HepG2 (cell line): ENCODE measurements around the gene UBAC2. TPM values are rescaled to one million over a fixed set of nuclear protein-coding genes. Genes with fewer than 3 reads are reported as not detected.

Experiments used
- ATAC-seq: fragments of 200-7000 bp; cut with Tn5 transposase; 3 replicates; pipeline ENCODE4 v1.9.1; 2020; ENCODE audit warnings: mild to moderate bottlenecking, moderate library complexity
- BruUV-seq: library from RNA; stranded (reverse); fragments of 400-500 nt; replicated peaks from 2 replicates; lab custom pipeline; 2021; lab: Mats Ljungman, UMichigan
- CTCF ChIA-PET: fragments of 300-600 bp; formaldehyde crosslinking; extraction: SDS; loops from one replicate; lab custom pipeline; 2021; ENCODE audit warnings: low total read pairs, inconsistent platforms, low intra/inter-chr PET ratio; lab: Yijun Ruan, JAX
- POLR2A ChIA-PET: fragments of 350-600 bp; sonication (Branson Sonifier 250); formaldehyde crosslinking; loops from one replicate; lab custom pipeline; 2020; ENCODE audit warnings: antibody characterized with exemption, inconsistent platforms; lab: Yijun Ruan, JAX
- DNase-seq: peaks from one replicate; pipeline ENCODE4 v3.0.0-alpha.2; 2015; ENCODE audit warnings: low spot score
- FAIRE-seq: peaks from 3 replicates; lab custom pipeline; 2011; peaks lifted over from hg19 to GRCh38; lab: Jason Lieb, UNC
- H2AFZ ChIP-seq: one replicate; pipeline ENCODE4 v1.6.1; 2011; ENCODE audit warnings: low read length, inconsistent platforms
- H3K27ac ChIP-seq: fragments of 300-600 bp; 3 replicates; pipeline ENCODE4 v1.8.0; 2011; ENCODE audit warnings: mixed run types, mild to moderate bottlenecking, mixed read lengths, low read length, inconsistent platforms; ENCODE audit not compliant: insufficient read depth; ENCODE audit errors: extremely low read length
- H3K27me3 ChIP-seq, 2 experiments: fragments of 200-600 bp in 1 of 2; 2 replicates in 1 of 2; 3 replicates in 1 of 2; pipeline versions ENCODE4 v1.6.0 to v1.8.0; 2011; ENCODE audit warnings: low read length in 2 of 2, mild to moderate bottlenecking in 2 of 2, moderate library complexity in 2 of 2, inconsistent platforms in 1 of 2; ENCODE audit not compliant: insufficient read depth in 2 of 2, control insufficient read depth in 1 of 2
- H3K36me3 ChIP-seq, 2 experiments: fragments of 200-600 bp in 1 of 2; replicated peaks in 1 of 2; 2 replicates in 1 of 2; 3 replicates in 1 of 2; pipeline versions ENCODE4 v1.5.1 to v1.8.0; 2011; ENCODE audit warnings: low read length in 2 of 2, inconsistent platforms in 1 of 2; ENCODE audit not compliant: insufficient read depth in 2 of 2, control insufficient read depth in 1 of 2
- H3K4me1 ChIP-seq: 2 replicates; pipeline ENCODE4 v1.5.1; 2012; ENCODE audit warnings: low read length, inconsistent platforms; ENCODE audit not compliant: insufficient read depth
- H3K4me2 ChIP-seq: 2 replicates; pipeline ENCODE4 v1.6.0; 2011; ENCODE audit warnings: low read depth, low read length, inconsistent platforms
- H3K4me3 ChIP-seq, 3 experiments: fragments of 200-600 bp in 1 of 3; sonication (generic), shearing (Covaris generic) in 1 of 3; replicated peaks in 1 of 3; 2 replicates each; pipeline ENCODE4 v1.5.1; 2011 to 2016; ENCODE audit warnings: low read length in 3 of 3, inconsistent platforms in 2 of 3, low read depth in 2 of 3, mild to moderate bottlenecking in 2 of 3, control low read depth in 1 of 3, mixed read lengths in 1 of 3; ENCODE audit not compliant: insufficient read depth in 1 of 3
- H3K79me2 ChIP-seq: one replicate; pipeline ENCODE4 v1.6.1; 2011; ENCODE audit warnings: low read length, inconsistent platforms; ENCODE audit not compliant: insufficient read depth
- H3K9ac ChIP-seq: 2 replicates; pipeline ENCODE4 v1.6.0; 2011; ENCODE audit warnings: mild to moderate bottlenecking, low read depth, low read length, inconsistent platforms; ENCODE audit not compliant: insufficient read depth
- H3K9me3 ChIP-seq: 2 replicates; pipeline ENCODE4 v1.5.1; 2012; ENCODE audit warnings: mild to moderate bottlenecking, low read length
- H4K20me1 ChIP-seq: 2 replicates; pipeline ENCODE4 v1.6.0; 2011; ENCODE audit warnings: inconsistent platforms, mild to moderate bottlenecking, low read length, moderate library complexity; ENCODE audit not compliant: insufficient read depth
- ARNTL ChIP-seq: sonication (generic); formaldehyde crosslinking; IDR thresholded peaks from 2 replicates; pipeline ENCODE4 v1.4.0; 2020; ENCODE audit warnings: mild to moderate bottlenecking, missing genetic modification reagents
- GZF1 ChIP-seq: sonication (generic); formaldehyde crosslinking; IDR thresholded peaks from 2 replicates; pipeline ENCODE4 v1.5.1; 2020; ENCODE audit warnings: mild to moderate bottlenecking, missing genetic modification reagents
- KDM5A ChIP-seq: fragments of 200-600 bp; sonication (generic); IDR thresholded peaks from 2 replicates; pipeline ENCODE4 v1.7.0; 2018; ENCODE audit warnings: antibody characterized with exemption, mild to moderate bottlenecking, low read length, borderline replicate concordance
- KDM6A ChIP-seq: IDR thresholded peaks from 2 replicates; pipeline ENCODE4 v1.6.1; 2016; ENCODE audit warnings: low read depth
- RELA ChIP-seq: sonication (generic); formaldehyde crosslinking; IDR thresholded peaks from 2 replicates; pipeline ENCODE4 v1.4.0; 2020; ENCODE audit warnings: missing genetic modification reagents
- REPIN1 ChIP-seq: sonication (generic); formaldehyde crosslinking; IDR thresholded peaks from 2 replicates; pipeline ENCODE4 v1.8.0; 2022; ENCODE audit warnings: missing genetic modification reagents, low read depth, mild to moderate bottlenecking, borderline replicate concordance
- TCF7 ChIP-seq: sonication (generic); IDR thresholded peaks from 2 replicates; pipeline ENCODE4 v1.6.1; 2016; ENCODE audit warnings: antibody characterized with exemption, low read depth
- ZFX ChIP-seq: sonication (generic); formaldehyde crosslinking; IDR thresholded peaks from 2 replicates; pipeline ENCODE4 v1.4.0; 2020; ENCODE audit warnings: mild to moderate bottlenecking, low read depth, missing genetic modification reagents, moderate library complexity
- ZNF430 ChIP-seq: sonication (generic); formaldehyde crosslinking; IDR thresholded peaks from 2 replicates; pipeline ENCODE4 v1.9.0; 2021; ENCODE audit warnings: mild to moderate bottlenecking, missing genetic modification reagents
- WGBS: methylation state at CpG from one replicate; pipeline ENCODE4 v1.1.6; 2017; ENCODE audit warnings: low lambda C conversion rate; 5-methylcytosine and 5-hydroxymethylcytosine counted together
- in situ Hi-C: cut with HindIII; loops from 2 replicates; pipeline ENCODE4 v1.10.0; 2017; ENCODE audit warnings: low pct_unique_long_range_greater_than_20kb; ENCODE audit not compliant: extremely low pct_ligation_motif_present
- intact Hi-C: fragments of 100-400 bp; cut with micrococcal nuclease; formaldehyde crosslinking; loops from one replicate; pipeline ENCODE4 v1.10.0; 2022; ENCODE audit not compliant: unreplicated experiment
- polyA plus RNA-seq, 8 experiments: library from polyadenylated mRNA; depleted of rRNA in 3 of 8; stranded (reverse) in 7 of 8; unstranded in 1 of 8; fragments of >200 nt; fragmentation: Illumina TruSeq in 4 of 8; extraction: Trizol in 4 of 8; gene quantifications; 2 replicates each; pipeline versions ENCODE4 v1.2.1 to v1.2.3, GENCODE V29; 2011 to 2016; ENCODE audit warnings: low read depth in 4 of 8, missing spikeins in 1 of 8, mixed read lengths in 1 of 8; ENCODE audit not compliant: insufficient read depth in 1 of 8
- total RNA-seq, 5 experiments: library from RNA; depleted of rRNA; stranded (reverse); fragments of >200 nt; fragmentation: Illumina TruSeq; extraction: Trizol; gene quantifications; 2 replicates each; pipeline ENCODE4 v1.2.3, GENCODE V29; 2016; ENCODE audit warnings: low read depth in 1 of 5
- TF ChIP-seq, protein P1 (sequence below): sonication (generic); formaldehyde crosslinking; IDR thresholded peaks from 2 replicates; pipeline ENCODE4 v1.5.1; 2020; ENCODE audit warnings: missing genetic modification reagents, mild to moderate bottlenecking, borderline replicate concordance
- TF ChIP-seq, protein P2 (sequence below): sonication (generic); formaldehyde crosslinking; IDR thresholded peaks from 2 replicates; pipeline ENCODE4 v1.8.1; 2023; ENCODE audit warnings: mild to moderate bottlenecking, moderate library complexity, missing genetic modification reagents
- TF ChIP-seq, protein P3 (sequence below): sonication (generic); formaldehyde crosslinking; IDR thresholded peaks from 2 replicates; pipeline ENCODE4 v1.8.1; 2023; ENCODE audit warnings: mild to moderate bottlenecking, missing genetic modification reagents, borderline replicate concordance

UBAC2 gene
- total and polyA plus RNA-seq, 2 of the 13 experiments (the other 11 are each of a cell fraction or from before 2014, with no cell fraction given): 61.3 to 80.8 TPM

DNA sequence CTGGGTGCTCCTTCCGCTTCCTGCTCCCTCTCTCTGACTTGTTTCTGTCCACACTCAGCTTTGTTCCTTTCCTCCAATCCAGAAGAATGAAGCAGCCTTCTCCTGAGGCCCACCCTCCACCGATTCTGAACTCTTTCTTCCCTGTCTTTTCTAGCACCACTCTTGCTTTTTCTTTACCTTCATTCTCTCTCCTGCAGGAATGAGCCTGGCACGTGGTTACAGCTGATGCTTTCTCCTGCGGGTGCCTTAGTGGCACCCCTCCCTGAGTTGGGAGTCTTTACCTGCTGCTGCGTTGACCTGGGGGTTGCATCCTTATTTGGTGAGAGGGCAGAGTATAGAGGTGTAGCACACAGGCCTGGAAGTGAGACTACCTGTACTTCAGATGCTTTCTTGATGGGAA lies 6.2 kb downstream of the UBAC2 start:
- Histone ChIP-seq H3K79me2 (peaks cover 86% of the 10 kb centered on the region), H4K20me1 (peaks cover 15% of the 10 kb centered on the region; the same call in 1 of the 2 replicates), H3K27me3 (no peaks in the 10 kb centered on the region)
- WGBS: 95% methylated on average over 5 of the region's 5 CpGs
- TF ChIP-seq, protein P1, sequence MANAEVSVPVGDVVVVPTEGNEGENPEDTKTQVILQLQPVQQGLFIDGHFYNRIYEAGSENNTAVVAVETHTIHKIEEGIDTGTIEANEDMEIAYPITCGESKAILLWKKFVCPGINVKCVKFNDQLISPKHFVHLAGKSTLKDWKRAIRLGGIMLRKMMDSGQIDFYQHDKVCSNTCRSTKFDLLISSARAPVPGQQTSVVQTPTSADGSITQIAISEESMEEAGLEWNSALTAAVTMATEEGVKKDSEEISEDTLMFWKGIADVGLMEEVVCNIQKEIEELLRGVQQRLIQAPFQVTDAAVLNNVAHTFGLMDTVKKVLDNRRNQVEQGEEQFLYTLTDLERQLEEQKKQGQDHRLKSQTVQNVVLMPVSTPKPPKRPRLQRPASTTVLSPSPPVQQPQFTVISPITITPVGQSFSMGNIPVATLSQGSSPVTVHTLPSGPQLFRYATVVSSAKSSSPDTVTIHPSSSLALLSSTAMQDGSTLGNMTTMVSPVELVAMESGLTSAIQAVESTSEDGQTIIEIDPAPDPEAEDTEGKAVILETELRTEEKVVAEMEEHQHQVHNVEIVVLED (CRISPR knock-in tag): no peak
- TF ChIP-seq, protein P2, sequence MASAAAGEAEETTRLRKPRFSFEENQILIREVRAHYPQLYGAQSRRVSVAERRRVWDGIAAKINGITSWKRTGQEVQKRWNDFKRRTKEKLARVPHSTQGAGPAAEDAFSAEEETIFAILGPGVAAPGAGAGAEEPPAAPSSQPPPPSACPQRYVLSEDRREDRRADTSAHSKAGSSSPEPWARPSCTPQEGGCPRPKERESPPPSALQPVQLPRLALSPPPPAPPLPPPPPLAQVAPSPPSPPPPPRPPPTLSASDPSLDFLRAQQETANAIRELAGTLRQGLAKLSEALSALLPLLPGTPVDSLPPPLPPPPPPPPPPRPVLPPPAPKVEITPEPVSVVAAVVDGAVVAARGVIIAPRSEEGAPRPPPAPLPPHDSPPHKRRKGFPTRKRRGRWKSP: no peak
- TF ChIP-seq REPIN1 (CRISPR knock-in tag) (no peak), RELA (CRISPR knock-in tag) (no peak), GZF1 (CRISPR knock-in tag) (no peak), TCF7 (no peak), ARNTL (CRISPR knock-in tag) (no peak), KDM5A (no peak), ZNF430 (CRISPR knock-in tag) (no peak), ZFX (CRISPR knock-in tag) (no peak), KDM6A (CRISPR knock-in tag) (no peak)
- TF ChIP-seq, protein P3, sequence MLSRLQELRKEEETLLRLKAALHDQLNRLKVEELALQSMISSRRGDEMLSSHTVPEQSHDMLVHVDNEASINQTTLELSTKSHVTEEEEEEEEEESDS (CRISPR knock-in tag): no peak
- TF ChIP-seq, all 625 proteins: peak for 0
- no peak for FAIRE-seq
- H3K9me3 ChIP-seq: no peaks in the 10 kb centered on the region
- no TSS peak for BruUV-seq
- H3K9ac ChIP-seq: no peak overlapping the region
- H3K4me1 ChIP-seq: peaks cover 25% of the 10 kb centered on the region
- peaks cover 7 to 20% of the 10 kb centered on the region in 2 experiments; a peak in 3 of 5 replicates for H3K36me3 ChIP-seq
- ChIA-PET POLR2A (no interaction called here), CTCF (no interaction called here)
- H3K4me2 ChIP-seq: no peak overlapping the region
- in situ Hi-C loops: no loop called here
- ATAC-seq: no peak
- intact Hi-C loops: no loop called here
- no peak for DNase-seq
- H2AFZ ChIP-seq: no peak overlapping the region
- no peak overlapping the region for H3K4me3 ChIP-seq
- no peak overlapping the region for H3K27ac ChIP-seq
